ENCODE results near the gene NTSR1. TPM values are rescaled to one million over a fixed set of nuclear protein-coding genes. Genes with fewer than 3 reads are reported as not detected.

Gene NTSR1
- total and polyA plus RNA-seq, 2 of the 13 experiments (the other 11 are each of a cell fraction or from before 2014, with no cell fraction given): 0.09 to 0.12 TPM

GRCh38 chr20:62794007-62794724 is 85.5 kb downstream of the NTSR1 start (continued):
- 0 out of 2 replicates have a peak, but pooled peaks have one; percentile 44 for TF ChIP-seq DMTF1 (CRISPR knock-in tag; IDR thresholded peaks at IDR 0.05)
- peak; percentile 60; the same call in 1 of the 2 replicates for TF ChIP-seq MYC (CRISPR knock-in tag; IDR thresholded peaks at IDR 0.05; ENCODE audit: borderline replicate concordance)
- TF ChIP-seq LCORL (IDR thresholded peaks at IDR 0.05): no peak
- peak; percentile 52 for TF ChIP-seq LCORL (CRISPR knock-in tag; IDR thresholded peaks at IDR 0.05)
- TF ChIP-seq HNF4A (CRISPR knock-in tag; IDR thresholded peaks at IDR 0.05): peak; percentile 6; the same call in 1 of the 2 replicates
- peak; percentile 59 for TF ChIP-seq ZSCAN20 (CRISPR knock-in tag; IDR thresholded peaks at IDR 0.05; ENCODE audit: borderline replicate concordance)
- peak; percentile 80 for TF ChIP-seq ZNF607 (CRISPR knock-in tag; IDR thresholded peaks at IDR 0.05; ENCODE audit: borderline replicate concordance)
- no peak for TF ChIP-seq ZNF597 (CRISPR knock-in tag; IDR thresholded peaks at IDR 0.05)
- TF ChIP-seq HMGXB4 (CRISPR knock-in tag; IDR thresholded peaks at IDR 0.05; ENCODE audit: borderline replicate concordance in 1 of 2, low read depth in 1 of 2): peak; percentile 44 to 56
- TF ChIP-seq ZKSCAN1 (IDR thresholded peaks at IDR 0.05; ENCODE audit: low read length): no peak; the same call in 1 of the 2 replicates
- TF ChIP-seq MED13 (CRISPR knock-in tag; IDR thresholded peaks at IDR 0.05): 0 out of 2 replicates have a peak, but pooled peaks have one; percentile 19
- TF ChIP-seq AHR (CRISPR knock-in tag; IDR thresholded peaks at IDR 0.05): peak; percentile 1; the same call in 1 of the 2 replicates
- peak; percentile 89; the same call in 1 of the 2 replicates for TF ChIP-seq NCOA1 (CRISPR knock-in tag; IDR thresholded peaks at IDR 0.05)
- no peak; the same call in 1 of the 2 replicates for TF ChIP-seq NR2F6 (IDR thresholded peaks at IDR 0.05)
- TF ChIP-seq NR2F6 (CRISPR knock-in tag; IDR thresholded peaks at IDR 0.05): peak; percentile 65
- no peak for TF ChIP-seq CEBPG (CRISPR knock-in tag; IDR thresholded peaks at IDR 0.05)
- peak; percentile 44; the same call in 1 of the 2 replicates for TF ChIP-seq ZNF431 (CRISPR knock-in tag; IDR thresholded peaks at IDR 0.05; ENCODE audit: borderline replicate concordance, low read depth)
- no peak; the same call in 1 of the 2 replicates for TF ChIP-seq ZSCAN9 (CRISPR knock-in tag; IDR thresholded peaks at IDR 0.05; ENCODE audit: borderline replicate concordance)
- TF ChIP-seq ZNF557 (CRISPR knock-in tag; IDR thresholded peaks at IDR 0.05): peak; percentile 18; the same call in 1 of the 2 replicates
- peak; percentile 43; the same call in 1 of the 2 replicates for TF ChIP-seq ZNF800 (CRISPR knock-in tag; IDR thresholded peaks at IDR 0.05)
- peak; percentile 55 for TF ChIP-seq HOXA3 (CRISPR knock-in tag; IDR thresholded peaks at IDR 0.05)
